Nucleus accumbens (tissue), 56 donors: Measurements from ENCODE around the gene ATOH7.
"Not testable (repeated sequence)": the region's sequence is repeated elsewhere in the genome, so short reads cannot be mapped to it uniquely, and the experiment has no call there.

Source experiments
- DNase-seq, 56 donors: peaks; one replicate each; lab custom pipeline; 2025; lab: John Stamatoyannopoulos, UW

Gene ATOH7

GRCh38 chr10:68238371-68238770 lies 6.5 kb upstream of the ATOH7 start:
- peak in 1 of 56 donors; percentile 0 for DNase-seq

GRCh38 chr10:68237173-68237572 lies 5.3 kb upstream of the ATOH7 start:
- DNase-seq = no peak

DNA sequence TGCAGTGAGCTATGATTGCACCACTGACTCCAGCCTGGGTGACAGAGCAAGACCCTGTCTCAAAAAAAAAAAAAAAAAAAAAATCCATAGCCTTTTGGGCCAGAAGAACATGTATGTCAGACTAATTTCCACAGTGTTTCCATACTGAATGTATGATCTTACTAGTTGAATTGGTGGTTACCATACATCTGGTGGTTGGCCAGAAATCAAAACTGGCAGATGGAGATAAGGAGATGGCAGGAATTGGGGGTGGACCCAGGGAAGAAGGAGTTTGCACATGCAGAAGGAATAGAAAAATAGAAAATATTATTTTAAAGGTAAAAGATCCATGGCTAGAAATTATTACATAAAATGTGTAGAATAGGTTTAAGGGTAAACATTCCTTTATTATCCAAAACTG lies 3.7 kb upstream of the ATOH7 start:
- DNase-seq = no peak

DNA sequence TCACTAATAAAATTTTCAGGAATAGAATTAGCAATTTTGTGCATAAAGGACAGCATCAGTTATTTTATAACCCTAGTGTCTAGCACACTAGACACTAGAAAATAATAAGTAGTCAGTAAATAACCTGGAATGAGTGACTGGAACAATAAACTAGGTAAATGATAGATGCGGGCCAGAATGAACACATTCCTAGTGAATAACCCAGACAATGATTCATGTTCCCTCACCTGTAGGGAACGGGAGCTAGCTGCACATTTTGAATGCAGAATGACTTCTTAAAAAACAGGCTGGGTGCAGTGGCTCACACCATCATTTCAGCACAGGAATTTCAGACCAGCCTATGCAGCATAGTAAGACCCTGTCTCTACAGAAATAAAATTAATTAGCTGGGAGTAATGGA lies 3.2 kb upstream of the ATOH7 start:
- no peak for DNase-seq

- no peak for DNase-seq
These were observed 1.1 kb upstream of the ATOH7 start for GRCh38 chr10:68233046-68233445.

DNA sequence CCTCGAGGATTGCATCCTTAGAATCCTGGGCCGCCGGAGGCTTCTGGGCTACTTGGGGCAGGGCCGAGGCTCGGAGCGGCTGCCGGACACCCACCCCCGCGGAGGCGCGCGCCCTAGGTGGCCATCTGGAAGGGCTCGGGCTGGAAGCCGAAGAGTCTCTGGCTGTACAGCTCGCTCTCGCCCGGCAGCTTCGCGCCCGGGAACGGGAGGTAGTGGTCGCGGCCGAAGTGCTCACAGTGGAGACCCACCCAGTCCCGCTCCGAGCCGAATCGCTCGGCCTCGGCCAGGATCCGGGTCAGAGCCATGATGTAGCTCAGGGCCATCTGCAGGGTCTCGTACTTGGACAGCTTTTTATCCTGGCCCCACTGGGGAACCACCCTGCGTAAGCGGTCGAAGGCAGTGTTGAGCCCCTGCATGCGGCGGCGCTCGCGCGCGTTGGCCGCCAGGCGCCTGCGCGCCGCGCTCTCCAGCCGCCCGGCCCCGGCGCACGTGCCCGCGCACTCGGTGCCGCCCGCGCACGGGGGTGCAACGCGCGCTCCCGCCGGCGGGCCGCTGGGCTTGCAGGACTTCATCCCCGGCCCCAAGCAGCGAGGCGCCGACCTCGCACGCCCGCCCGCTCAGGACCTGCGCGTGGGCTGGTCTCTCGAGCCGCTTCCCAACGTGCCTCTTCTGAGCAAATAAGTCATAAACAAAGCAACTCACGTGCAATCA lies 652 bp downstream of the ATOH7 start:
- peak in 53 of 56 donors; percentile 21 to 89 (median 63) for DNase-seq

GRCh38 chr10:68230268-68230667 lies 1.6 kb downstream of the ATOH7 start:
- DNase-seq = no peak

DNA sequence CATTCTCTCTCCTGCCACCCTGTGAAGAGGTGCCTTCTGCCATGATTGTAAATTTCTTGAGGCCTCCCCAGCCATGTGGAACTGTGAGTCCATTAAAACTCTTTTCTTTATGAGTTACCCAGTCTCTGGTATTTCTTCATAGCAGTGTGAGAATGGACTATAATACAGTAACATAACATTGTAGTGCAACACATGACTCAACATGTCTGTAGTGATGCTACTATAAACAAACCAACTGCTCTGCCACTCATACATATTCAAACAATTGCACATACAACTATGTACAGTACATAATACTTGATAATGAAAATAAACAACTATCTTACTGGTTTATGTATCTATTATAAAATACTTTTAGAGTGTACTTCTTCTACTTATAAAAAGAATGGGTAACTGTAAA lies 7.1 kb downstream of the ATOH7 start:
- no peak for DNase-seq

DNA sequence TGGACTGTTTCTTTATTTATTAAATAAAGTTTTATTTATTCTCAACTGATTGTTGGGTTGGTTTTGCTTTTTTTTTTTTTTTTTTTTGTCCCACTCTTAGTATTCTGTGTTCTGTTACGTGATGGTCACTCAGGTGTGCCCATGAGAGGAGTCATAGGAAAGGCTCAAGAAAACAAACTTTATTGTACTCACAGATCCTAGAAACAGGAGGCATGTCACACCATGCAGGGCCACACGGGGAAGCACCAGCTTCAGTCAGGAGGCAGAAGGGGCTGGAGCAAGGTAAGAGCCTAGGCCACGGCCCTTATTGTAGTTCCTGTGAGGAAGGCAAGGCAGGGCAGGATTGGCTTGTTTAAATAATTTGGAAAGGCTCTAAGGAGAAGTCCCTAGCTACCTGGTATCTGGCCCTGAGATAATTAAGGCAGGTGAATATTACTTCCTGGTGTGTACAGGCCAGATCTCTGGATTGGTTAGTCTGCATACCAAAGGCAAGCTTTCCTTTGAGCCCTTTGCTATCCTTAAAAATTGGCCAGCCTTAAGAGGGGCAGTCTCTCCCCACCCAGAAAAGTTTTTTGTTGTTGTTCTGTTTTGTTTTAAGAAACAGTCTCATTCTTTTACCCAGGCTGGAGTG lies 8.3 kb downstream of the ATOH7 start:
- DNase-seq = no peak

DNA sequence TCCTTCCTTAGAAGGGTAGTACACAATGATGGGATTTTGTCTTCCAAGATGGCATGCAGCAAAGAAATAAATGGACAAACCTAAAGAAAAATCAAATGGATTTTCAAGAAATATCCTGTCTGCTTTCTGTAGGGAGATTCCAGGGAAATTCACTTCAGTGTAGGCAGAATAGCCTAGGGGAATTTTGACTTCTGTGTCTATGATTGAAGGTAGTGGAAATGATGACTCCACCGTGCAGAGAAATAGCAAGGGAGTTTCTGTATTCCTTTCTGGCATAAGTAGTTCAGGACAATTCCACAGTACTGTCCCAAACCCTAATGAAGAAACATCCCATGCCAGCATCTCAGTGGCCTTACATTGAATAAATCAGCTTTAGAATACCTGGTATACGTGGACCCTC lies 9.5 kb downstream of the ATOH7 start:
- DNase-seq = no peak

DNA sequence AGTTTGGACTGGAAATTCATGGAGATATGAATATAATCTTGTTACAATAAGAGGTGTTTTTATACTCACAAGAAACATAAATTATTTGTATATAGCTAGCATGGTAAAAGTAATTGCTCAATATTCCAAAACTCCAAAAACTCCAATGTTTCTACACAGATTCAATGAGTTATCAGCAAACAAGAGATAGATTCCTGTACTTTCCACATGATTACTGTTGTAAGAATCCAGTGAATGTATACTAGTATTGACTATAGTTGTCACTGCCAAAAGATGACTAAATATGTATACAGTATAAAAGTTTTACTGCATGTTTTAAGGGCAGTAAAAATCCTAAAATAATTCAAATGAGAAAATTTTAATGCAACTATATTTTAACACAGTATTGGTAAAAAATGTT lies 10.7 kb downstream of the ATOH7 start:
- no peak for DNase-seq

DNA sequence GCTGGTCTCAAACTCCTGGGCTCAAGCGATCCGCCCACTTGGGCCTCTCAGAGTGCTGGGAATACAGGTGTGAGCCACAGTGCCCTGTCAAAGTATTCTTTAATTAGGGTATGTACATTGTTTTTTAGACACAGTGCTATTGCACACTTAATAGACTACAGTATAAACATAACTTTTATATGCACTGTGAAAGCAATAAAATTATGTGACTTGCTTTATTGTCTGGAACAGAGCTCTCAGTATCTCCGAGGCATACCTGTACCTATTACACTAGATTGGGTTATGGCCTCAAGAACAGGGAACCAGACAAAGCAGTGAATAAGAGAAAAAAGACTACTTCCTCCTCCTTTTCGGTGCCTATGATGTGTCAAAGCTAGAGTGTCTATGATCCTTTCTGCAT lies 13.1 kb downstream of the ATOH7 start:
- DNase-seq = no peak

DNA sequence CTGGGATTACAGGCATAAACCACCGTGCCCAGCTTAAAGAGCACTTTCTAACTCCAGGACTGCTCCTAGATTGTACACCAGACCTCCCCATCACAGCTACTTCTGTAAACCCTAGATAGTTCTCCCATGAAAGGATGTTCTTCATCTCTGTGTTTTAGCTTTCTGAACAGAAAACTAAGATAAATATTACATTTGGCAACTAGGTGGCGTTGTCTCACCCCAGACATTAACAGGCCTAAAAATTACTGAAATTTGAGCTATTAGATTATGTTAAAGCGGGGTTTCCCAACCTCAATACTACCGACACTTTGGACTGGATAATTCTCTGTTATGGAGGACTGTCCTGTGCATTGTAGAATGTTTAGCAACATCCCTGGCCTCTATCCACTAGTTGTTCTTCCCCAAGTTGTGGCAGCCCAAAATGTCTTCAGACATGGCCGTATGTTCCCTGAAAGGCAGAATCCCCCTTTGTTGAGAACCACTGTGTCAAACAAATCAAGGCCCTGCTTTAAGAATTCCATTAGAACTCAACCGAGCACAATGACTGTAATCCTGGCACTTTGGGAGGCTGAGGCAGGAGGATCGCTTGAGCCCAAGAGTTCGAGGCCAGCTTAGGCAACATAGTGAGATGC lies 19.1 kb downstream of the ATOH7 start:
- no peak for DNase-seq

GRCh38 chr10:68211669-68212068 lies 20.2 kb downstream of the ATOH7 start:
- no peak for DNase-seq

- peak in 45 of 56 donors; percentile 0 to 67 (median 17) for DNase-seq
These were observed 23.4 kb downstream of the ATOH7 start for GRCh38 chr10:68208424-68209042.

- no peak for DNase-seq
These were observed 29.0 kb downstream of the ATOH7 start for GRCh38 chr10:68202960-68203353.

DNA sequence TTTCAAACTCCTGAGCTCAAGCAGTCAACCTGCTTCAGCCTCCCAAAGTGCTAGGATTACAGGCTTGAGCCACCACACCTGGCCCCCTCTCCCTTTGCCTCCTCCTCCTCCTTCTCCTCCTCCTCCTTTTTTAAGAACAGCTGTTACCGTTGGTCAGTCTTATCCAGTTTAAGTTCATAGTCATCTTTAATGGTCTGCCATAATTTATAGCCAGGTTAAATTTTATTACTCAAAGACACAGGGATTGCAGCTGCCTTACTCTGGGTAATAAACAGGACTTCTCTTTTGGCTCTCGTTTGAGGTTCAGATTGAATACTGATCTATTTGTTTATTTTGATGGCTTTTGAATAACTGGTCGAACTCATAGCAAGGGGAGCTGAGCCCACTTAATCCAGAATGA lies 35.2 kb downstream of the ATOH7 start:
- no peak for DNase-seq

- not testable (repeated sequence) for DNase-seq
These were observed 36.1 kb downstream of the ATOH7 start for GRCh38 chr10:68195776-68196175.

DNA sequence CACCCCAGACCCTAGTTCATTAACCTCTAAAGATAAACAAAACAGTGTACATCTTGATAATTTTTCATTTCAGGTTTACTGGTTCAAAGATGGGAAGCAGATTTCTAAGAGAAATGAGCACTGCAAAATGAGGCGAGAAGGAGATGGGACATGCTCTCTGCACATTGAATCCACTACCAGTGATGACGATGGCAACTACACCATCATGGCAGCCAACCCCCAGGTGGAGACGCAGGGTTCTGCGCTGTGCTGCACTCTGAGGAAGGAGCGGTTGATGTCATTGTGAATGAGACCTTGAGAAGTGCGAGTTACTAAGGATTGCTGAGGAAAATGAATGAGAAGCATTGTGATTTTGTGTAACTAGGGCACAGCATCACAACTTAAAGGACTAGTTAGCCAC lies 37.6 kb downstream of the ATOH7 start:
- no peak for DNase-seq

GRCh38 chr10:68192113-68192512 lies 39.8 kb downstream of the ATOH7 start:
- DNase-seq = no peak

DNA sequence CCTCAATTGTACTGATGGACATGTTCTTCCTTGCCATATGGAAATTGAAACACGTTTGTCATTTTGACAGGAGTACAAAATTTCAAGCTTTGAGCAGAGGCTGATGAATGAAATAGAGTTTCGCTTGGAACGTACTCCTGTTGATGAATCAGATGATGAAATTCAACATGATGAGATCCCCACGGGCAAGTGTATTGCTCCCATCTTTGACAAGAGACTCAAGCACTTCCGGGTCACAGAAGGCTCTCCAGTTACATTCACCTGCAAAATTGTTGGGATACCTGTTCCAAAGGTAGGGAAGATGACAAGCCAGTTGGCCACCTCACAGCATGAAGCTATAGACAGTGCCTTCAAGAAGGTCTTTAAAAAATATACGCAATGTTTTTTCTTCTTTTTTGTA lies 43.1 kb downstream of the ATOH7 start:
- DNase-seq = no peak

DNA sequence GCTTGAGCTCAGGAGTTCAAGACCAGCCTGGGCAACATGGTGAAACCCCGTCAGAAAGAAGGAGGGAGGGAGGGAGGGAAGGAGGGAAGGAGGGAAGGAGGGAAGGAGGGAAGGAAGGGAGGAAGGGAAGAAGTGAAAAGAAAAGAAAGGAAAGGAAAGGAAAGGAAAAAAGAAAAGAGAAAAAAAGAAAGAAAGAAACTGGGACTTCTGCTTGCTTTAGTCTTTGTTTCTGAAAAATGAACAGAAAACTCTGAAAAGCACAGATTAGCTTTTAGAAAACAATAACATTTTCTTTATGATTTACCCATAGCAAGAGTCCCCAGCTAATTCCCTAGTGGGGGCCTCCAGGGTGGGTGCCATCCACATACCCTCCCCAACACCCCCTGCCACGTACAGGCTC lies 46.8 kb downstream of the ATOH7 start:
- no peak for DNase-seq
